HuH-7 (cell line): ENCODE measurements around the gene AGK.

Experiments
- DNase-seq: peaks from one replicate; pipeline ENCODE4 v3.0.0; 2011; ENCODE audit warnings: low spot score

The AGK gene

DNA sequence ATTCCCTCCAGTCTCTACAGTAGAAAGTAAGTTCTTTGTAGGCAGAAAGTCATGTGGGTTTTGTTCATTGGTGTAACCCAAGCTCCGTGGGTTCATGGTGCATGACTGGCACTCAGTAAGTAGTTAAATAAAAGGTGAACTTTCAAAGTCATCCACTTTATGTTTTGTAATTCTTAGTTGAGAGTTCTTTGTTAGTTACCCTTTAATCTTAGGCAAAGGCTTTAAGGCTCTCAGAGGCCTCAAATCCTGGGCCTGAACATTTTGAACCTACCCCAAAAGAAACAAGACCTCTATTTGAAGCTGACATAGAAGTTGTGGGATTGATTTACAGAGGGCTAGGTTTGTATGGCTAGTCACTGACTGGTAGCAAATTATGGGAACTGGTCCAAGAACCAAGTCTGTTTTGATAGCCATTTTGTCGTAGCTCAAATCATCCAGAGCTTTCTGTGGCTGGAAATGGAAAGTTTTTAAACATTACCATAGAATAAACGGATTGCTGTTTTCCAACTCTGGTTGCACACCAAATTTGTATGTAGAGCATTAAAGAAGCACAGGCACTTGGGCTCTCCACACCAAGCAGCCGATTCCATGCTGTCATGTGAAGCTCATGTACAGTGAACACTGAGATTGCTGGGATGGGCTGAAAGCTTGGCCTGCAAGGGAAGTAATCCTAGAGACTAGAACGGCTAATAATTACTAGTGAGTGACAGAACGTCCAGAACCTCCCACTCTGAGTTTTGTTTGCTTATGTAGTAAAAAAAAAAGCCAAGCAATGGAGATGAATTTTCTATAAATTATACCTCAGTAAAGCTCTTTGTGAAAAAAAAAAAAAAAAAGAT, 97.3 kb downstream of the AGK start:
- no peak for DNase-seq

DNA sequence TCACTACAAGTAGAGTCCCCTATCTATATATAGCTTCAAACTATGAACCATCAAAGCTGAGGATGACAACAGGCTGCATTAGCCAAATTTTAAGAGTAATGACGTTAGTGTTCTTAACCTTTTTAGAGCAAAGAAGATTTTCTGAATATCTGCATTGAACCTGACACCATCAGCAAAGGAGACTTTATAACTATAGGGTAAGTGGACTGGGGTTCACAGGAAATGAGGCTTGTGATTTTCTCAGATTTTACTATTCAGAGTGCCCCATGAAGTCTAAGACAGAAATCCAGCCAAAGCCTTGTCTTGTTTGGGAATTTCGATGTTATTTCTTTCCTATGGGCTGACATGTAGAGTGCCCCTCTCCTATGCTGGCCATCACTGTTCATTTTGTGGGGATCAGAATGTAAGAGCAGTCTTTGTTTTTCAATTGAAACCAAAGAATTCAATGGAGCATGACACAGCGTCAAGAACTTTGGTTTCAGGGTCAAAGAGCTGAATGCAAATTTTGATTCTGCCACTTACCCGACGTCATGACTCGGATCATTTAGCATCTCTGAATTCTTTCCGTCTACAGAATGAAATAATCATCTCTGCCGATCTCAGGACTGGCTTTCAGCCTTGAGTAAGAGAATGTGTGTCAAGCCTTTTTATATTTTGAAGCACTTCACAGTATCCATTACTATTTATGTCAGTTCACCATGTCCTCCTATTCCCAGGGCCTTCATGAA, 98.1 kb downstream of the AGK start:
- no peak for DNase-seq

DNA sequence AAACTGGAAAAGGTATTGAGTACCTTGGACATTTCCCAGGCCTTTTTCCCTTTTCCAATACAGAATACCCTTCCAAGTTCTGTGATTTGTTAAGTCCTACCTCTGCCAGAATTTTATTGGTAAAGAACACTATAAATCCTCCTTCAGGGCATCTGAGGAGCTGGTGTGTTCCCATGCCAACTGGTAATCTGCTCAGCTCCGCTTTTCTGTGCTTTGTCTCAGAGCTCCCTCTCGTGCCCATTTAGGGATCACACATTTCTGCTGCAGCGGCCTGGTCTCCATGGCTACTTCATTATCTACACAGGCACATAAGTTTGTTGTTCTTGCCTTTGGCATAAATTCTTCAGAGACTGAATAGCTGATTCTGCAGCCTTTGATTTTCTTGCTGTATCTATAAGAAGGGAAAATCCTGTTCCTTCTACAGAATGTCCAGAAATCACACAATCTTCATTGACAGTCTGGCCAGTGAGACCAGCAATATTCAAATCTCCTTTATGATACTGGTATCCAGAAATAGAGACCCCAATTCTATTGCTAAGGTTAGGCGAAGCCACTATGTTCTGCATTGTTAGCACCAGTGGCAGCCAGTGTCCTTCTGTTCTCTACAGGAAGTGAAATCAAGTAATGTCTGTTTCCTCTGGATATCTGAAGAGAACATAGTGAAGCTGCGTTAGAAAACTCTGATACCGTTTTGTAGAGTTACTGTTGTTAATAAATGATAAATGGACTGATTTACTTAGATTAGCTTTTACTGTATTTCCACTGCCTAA, 98.8 kb downstream of the AGK start:
- DNase-seq: peak; percentile 47

DNA sequence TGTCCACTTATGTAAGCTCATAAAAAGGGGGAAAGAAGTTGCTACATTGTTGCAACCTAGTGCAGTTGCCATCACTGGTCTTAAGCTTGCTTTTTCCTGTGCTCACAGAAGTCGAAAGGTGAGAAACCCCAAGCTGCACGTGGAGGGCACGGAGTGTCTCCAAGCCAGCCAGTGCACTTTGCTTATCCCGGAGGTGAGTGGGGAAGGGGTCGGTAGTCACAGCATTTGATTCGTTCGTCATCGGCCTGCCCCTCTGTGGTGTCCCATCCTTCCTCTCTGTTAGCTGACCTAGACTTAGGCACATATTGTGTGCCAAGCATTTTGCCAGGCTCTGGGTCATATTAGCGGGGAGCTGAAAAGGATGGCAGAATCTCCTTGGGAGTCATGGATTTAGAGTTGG, 100.2 kb downstream of the AGK start:
- DNase-seq: no peak

DNA sequence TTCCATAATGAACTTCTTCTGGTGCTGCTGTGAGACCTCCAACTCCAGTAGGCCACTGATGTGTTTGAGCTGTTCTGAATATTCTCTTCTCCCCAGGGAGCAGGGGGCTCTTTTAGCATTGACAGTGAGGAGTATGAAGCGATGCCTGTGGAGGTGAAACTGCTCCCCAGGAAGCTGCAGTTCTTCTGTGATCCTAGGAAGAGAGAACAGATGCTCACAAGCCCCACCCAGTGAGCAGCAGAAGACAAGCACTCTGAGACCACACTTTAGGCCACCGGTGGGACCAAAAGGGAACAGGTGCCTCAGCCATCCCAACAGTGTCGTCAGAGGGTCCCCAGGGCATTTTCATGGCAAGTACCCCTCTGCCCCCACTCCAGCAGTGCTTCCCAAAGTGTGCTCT, 101.5 kb downstream of the AGK start:
- DNase-seq: no peak

DNA sequence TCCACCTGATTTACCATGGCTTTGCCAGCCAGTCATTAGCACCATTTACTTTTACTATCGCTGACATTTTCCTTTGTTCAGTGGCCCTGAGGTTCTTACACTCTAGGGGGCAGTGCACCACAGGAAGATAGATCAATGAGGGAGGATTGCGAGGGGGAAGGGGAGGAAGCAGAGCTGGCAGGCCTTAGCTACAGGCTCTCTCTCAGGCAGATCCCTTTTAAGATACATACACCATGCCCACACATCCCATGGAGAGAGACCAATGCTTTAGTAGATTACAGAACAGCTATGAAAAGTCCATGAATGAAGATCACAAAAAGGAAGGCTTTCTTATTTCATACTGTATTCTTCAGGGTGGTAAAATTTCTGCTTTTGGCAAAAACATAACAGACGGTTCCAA, 103.3 kb downstream of the AGK start:
- DNase-seq: peak; percentile 81

DNA sequence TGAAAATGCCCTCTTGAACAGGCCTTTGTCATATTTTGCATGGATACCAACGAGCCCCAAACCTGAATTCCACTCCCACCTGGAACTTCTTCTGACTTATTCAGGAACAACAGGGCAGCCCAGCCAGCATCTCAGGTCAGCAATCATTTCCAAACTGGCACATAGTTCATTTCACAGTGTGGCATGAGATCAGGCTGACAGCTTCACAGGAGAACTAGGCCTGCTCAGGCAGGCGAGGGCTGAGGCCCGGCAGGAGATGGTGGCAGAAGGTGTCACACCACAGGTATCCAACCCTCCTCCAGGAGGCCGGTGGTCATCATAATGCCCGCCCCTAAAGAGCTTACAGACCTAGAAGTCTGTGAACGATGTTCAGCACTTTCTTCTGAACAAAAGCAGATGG, 108.3 kb downstream of the AGK start:
- DNase-seq: no peak

DNA sequence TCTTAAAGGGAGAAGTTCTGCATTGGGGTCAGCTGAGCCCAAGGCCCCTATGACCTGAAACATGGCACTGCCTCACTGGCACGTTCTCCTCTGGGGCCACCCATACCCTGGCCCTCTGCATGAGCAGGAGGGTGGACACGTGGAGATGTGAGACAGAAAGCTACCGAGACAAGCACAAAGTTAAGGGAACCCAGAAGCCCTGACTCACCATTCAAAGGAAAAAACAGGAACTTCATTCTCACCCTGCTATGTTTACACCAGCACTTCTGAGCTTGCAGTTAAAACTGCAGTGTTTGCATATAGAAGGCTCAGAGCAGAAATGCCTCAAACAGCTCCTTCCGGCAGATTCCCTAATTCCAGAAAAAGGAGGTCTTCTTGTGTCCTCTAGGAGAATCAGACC, 109.0 kb downstream of the AGK start:
- no peak for DNase-seq

DNA sequence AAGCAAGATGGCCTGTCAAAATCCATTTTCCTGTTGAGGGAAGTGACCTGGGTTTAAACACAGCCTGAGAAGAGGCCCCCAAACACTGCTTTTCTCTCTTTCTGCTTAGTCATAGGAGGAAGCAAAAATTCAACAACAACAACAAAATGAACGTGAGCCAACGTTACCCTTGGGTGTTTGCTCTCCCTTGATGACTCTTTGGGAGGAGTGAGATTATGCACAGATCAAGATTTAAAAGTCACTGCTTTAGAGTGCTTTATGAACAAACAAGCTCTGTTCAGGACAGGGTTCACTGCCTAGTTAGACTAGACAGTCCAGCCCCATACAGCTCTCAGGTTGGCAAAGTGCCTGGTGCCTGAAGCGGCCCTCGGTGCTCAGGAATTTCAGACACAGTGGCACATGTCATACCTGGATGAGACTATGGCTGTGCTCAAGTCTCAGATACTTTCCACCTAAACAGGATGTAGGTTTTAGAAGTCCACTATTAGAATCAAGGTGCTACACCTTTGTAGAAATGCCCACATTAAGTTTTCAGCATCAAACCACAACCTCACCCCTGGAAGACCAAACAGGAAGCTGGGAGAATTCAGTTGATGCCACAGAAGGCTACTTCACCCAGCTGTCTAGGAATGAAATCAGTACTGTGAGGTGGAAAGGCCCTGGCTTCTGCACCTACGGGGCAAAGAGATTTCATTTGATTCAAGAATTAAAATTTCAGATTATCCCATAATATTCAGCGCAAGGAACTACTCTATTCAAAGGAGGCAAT, 112.1 kb downstream of the AGK start:
- no peak for DNase-seq

DNA sequence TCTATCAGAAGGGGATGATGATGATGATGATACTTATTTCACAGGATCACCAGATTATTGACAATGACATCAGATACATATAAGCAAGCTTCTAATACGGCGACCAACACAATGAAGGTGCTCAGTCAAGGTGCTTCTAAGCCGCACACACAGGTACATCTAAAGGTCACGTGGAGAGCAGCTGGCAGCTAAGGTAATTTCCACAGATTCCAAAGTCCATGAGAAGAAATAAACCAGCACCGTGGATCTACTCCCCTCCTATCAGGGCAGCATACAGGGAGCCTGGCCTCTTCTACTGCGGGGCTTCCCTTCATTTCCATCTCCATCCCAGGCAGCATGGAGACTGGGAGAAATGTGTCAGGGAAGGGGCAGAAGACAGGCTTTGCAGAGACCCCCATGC, 113.2 kb downstream of the AGK start:
- DNase-seq: peak; percentile 29

DNA sequence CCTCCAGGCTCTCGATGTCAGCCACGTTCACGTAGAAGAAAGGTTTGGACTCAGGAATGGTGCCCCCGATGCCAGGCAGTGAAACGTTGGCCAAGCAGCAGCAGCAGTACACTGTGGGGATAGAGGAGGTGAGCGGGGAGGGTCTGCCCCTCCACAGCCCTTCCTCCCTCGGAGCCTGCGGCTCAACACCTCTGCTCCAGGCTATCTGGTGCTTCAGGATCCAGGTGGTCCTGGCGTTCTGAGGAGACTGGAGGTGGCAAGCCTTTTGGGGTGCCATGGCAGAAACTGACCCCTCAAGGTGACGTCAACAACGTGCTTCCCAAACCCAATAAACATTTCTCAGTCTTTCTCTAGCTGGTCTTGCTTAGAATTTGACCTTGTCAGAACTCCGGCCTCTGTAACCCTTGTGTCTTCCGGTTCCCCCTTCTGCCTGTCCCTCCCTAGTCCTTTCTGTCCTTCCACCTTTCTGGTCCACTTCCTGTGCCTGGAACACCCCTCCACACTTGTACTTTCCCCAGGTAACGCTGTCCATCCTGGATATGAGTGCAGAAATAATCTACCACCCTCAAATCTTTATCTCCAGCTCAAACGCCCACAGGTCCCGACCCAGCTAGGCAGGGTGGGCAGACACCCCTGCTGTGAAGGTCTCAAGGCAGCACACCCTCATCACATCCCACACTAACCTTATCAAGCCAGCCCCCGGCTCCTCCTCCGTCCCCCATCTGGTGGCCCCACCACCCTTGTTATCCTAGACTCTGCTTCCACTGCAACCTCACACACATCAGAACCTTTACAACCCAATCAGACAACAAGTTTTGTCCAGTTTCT, 114.2 kb downstream of the AGK start:
- no peak for DNase-seq

DNA sequence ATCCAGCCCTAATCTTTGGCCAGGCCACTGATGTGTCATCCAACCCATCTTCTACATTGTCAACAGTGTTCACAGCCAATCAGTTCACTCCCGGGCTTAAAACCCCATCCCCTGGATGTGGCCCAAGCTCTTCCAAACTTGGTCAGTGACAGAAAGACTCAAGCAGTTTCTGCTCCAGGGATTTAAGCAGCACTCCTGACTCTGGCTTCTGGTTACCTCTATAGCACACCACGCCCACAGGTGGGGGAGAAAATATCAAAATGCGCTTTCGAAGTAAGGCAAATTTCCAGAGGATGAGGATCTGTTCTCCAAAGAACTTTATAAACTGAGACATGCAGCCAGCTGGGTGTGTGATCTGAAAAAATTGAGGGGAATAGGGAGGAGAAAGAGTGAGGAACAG, 114.9 kb downstream of the AGK start:
- DNase-seq: no peak

DNA sequence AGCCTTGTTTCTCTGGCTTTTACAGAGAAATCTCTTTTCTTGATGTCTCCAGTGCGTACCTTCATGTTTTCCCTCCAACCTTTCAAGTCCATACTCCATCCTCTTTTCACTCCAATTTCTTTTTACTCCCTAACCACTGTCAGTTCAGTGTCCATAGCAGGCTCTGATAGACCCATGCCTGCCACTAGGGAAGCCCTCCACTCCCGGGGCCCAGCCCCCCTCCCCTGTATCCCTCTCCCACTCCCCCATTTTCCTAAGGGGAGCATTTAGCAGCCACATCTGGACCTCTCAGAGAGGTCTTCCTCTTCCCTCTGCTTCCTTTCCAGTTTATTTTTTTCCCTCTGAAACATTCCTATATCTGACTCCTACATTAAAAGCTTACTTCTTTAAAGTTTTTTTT, 117.6 kb downstream of the AGK start:
- DNase-seq: no peak

DNA sequence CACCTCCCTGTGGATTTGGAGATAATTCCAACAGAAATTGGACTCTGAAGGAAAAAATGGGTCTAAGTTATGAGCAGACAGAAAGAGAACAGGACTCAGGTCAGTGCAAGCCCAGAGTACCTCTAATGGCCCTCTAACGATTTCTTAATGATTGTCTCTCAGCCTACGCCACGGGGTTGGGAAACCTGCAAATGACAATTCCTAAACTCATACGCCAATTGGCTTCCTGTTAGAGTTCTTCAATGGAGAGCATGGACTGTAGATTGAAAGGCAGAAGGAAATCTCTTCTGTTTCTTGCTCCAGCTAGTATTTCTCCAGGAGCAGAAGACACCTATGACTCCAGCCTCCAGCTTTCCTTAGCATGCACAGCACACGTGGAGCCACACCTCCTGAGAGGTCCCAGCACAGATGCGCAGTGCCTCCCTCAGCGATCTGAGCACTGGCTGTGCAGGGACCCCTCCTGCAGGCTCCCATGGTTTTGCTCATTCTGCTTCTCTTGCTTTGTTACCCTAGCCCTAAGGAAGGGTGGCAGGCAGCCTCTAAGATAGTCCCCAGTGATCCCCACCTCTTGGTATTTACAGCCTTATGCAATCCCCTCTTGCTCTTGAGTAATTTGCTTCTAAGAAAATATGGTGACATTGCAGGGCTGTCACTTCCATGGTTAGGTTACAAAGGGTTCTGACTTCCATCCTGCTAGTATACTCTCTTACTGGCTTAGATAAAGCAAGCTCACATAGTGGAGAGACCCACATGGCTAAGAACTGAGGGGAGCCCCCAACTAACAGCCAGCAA, 120.7 kb downstream of the AGK start:
- no peak for DNase-seq

DNA sequence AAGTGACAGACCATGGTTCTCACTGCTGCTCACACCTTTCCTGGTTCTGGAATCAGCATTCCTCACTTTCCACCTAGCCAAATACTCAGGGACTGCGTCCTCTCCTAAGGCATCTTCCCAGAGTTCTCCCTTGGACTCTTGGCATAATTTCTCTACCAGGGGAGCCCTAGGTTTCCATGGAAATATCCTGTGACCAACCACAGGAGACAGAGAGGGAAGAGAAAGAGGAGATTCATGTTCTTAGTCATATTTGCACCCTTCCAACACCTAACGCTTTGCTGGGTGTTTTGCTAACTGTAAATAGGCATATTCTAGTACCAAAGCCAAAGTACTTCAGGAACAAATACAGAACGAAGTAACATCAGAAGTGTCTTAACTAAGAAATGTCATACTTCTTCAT, 122.1 kb downstream of the AGK start:
- DNase-seq: no peak

DNA sequence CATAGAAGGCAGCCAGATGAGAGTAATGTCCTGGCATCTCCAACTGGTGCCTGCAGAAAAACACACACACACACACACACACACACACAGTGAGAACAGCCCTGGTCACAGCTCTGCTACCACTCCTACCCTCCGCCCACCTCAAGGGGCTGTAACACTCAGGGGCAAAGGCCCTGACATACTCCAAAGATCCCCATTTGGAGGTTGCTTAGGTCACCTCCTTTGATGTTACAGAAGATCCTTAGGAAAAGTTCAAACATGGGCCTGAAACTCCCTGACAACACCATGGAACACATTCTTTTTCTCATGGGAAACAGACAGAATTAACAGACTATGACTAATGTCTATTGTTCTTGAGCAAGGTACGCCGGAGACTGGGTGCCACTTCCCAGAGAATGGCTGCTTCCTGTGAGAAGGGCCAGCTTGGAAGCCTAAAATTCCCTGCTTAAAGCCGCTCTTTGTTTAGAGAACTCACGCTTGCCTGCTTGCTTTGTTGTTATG, 123.0 kb downstream of the AGK start:
- DNase-seq: no peak

DNA sequence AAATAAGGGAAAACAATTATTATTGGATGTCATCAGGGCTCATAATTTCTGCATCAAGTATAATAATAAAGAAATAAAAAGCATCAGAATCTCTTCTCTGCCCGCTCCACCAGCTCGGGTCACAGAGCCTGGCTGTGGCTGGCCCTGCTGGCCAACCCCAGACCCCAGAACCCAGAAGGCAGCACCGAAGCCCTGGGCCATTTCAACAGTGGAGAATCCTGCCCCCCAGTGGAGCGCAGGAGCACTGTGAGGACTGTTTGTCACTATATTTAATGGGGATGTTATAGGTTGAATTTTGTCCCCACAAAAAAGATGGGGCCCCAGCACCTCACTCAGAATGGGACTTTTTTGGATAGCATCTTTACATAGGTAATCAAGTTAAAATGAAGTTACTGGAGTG, 123.5 kb downstream of the AGK start:
- no peak for DNase-seq

DNA sequence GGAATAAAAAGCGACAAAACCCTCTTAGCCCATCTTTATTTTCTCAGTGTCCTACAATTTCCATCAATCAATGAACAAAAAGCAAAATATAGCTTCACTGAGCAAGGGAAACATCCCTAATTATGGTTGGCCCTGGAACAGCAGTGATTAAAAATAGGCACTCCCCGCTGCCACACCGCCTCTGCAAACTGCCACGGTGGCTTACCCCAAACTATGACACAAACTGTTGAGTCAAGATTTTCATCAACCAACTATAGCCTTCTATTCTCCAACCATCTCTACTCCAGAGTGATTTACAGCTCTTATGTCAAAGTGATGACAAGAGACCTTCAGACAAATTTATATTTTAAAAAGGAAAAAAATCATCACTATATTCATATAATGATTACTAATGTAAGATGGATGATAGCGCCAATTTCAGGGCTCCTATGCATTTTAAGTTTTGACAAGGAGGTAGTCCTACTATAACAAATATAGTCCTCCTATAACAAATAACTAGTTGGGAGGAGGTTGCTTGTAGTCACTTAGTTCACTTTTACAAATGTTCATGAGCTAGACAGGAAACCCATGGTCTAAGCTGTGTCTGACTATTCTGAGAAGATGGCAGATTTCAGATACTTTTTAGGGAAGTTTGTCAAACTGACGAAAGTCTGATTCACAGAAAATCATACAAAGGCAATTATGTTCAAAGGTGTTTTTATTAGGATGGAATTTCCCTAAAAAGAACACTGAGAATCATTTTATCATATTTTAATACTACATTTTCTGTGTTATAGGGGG, 124.4 kb downstream of the AGK start:
- no peak for DNase-seq

DNA sequence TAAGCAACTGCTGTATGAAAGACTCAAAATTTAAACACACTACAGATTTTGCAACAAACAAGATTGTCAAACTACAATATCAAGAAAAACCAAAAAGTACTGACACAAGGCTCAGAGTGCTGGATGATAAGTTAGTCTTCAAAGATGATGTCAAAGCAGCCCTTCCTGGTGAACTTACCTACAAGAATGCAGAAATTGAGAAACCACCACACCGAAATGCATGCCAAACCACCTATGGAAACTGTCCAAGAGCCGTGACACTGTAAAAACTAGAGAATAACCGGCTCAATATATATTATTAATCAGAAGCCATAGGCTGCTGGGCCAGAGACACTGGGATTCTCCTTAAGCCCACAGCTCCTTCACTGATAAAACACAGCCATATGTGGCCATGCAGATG, 125.4 kb downstream of the AGK start:
- no peak for DNase-seq
